Measurements from ENCODE around the gene SRP68.

- TF ChIP-seq POLR2A (IDR thresholded peaks at IDR 0.05; ENCODE audit: low read length) (no peak), GATA1 (IDR thresholded peaks at IDR 0.05; ENCODE audit: low read depth, low read length) (no peak)
Observed at GRCh38 chr17:76076765-76077583, 4.7 kb upstream of the SRP68 start.

Measured in erythroblast (primary cell).